Peyer's patch (tissue), 4 donors: ENCODE data around the gene PITRM1. TPM values are rescaled to one million over a fixed set of nuclear protein-coding genes. Genes with fewer than 3 reads are reported as not detected.

Experiments
- DNase-seq, 3 donors: peaks; one replicate each; pipeline ENCODE4 v3.0.0-alpha.2; 2017 to 2019
- H3K27ac ChIP-seq, 4 donors: fragments of 200-600 bp; sonication (generic); one replicate each; pipeline ENCODE4 v1.5.1; 2016 to 2019
- H3K27me3 ChIP-seq, 2 donors: fragments of 200-600 bp; sonication (generic); one replicate each; pipeline ENCODE4 v1.5.1; 2019
- H3K36me3 ChIP-seq, 3 donors: fragments of 200-600 bp; sonication (generic); one replicate each; pipeline ENCODE4 v1.5.1; 2016 to 2019
- H3K4me1 ChIP-seq, 4 donors: fragments of 200-600 bp; sonication (generic); one replicate each; pipeline ENCODE4 v1.5.1; 2016 to 2019
- H3K4me3 ChIP-seq, 4 donors: fragments of 200-600 bp; sonication (generic); 1 replicate in 3 of 4; 2 replicates in 1 of 4; pipeline ENCODE4 v1.5.1; 2016 to 2019; ENCODE audit warnings: mild to moderate bottlenecking in 1 of 4
- H3K9me3 ChIP-seq, 4 donors: fragments of 200-600 bp; sonication (generic); one replicate each; pipeline ENCODE4 v1.5.1; 2016 to 2019; ENCODE audit warnings: mild to moderate bottlenecking in 1 of 4
- POLR2A ChIP-seq, 2 donors: fragments of 450-650 bp; IDR thresholded peaks; one replicate each; pipeline ENCODE4 v1.5.1; 2017; ENCODE audit warnings: antibody characterized with exemption in 2 of 2, mild to moderate bottlenecking in 2 of 2, moderate library complexity in 2 of 2
- total RNA-seq, 4 donors: library from RNA; depleted of rRNA; stranded (reverse); fragments of >200 nt; gene quantifications; one replicate each; pipeline ENCODE4 v1.1.0, GENCODE V29; 2016
- TF ChIP-seq, protein P1 (sequence below), 6 experiments: fragments of 450-650 bp in 4 of 6; fragments of 200-600 bp in 2 of 6; sonication (generic) in 1 of 6; IDR thresholded peaks; one replicate each; pipeline ENCODE4 v1.5.1; 2017 to 2019; ENCODE audit warnings: antibody characterized with exemption in 6 of 6, mild to moderate bottlenecking in 3 of 6, moderate library complexity in 1 of 6

Gene PITRM1
- total RNA-seq, 4 donors from 2014 or later: 54.5 to 71.3 (median 63.7) TPM

- Histone ChIP-seq H3K27ac (no peak overlapping the region), H3K9me3 (no peaks in the 10 kb centered on the region), H3K27me3 (no peaks in the 10 kb centered on the region), H3K4me3 (no peak overlapping the region), H3K4me1 (no peaks in the 10 kb centered on the region), H3K36me3 (peaks cover 0 to 72% (median 0%) of the 10 kb centered on the region in 3 donors)
- no peak for DNase-seq
- TF ChIP-seq, protein P1, sequence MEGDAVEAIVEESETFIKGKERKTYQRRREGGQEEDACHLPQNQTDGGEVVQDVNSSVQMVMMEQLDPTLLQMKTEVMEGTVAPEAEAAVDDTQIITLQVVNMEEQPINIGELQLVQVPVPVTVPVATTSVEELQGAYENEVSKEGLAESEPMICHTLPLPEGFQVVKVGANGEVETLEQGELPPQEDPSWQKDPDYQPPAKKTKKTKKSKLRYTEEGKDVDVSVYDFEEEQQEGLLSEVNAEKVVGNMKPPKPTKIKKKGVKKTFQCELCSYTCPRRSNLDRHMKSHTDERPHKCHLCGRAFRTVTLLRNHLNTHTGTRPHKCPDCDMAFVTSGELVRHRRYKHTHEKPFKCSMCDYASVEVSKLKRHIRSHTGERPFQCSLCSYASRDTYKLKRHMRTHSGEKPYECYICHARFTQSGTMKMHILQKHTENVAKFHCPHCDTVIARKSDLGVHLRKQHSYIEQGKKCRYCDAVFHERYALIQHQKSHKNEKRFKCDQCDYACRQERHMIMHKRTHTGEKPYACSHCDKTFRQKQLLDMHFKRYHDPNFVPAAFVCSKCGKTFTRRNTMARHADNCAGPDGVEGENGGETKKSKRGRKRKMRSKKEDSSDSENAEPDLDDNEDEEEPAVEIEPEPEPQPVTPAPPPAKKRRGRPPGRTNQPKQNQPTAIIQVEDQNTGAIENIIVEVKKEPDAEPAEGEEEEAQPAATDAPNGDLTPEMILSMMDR (IDR thresholded peaks at IDR 0.05): no peak
- TF ChIP-seq POLR2A (IDR thresholded peaks at IDR 0.05): no peak
Measured at GRCh38 chr10:3122034-3122433, 50.5 kb downstream of the PITRM1 start.

DNA sequence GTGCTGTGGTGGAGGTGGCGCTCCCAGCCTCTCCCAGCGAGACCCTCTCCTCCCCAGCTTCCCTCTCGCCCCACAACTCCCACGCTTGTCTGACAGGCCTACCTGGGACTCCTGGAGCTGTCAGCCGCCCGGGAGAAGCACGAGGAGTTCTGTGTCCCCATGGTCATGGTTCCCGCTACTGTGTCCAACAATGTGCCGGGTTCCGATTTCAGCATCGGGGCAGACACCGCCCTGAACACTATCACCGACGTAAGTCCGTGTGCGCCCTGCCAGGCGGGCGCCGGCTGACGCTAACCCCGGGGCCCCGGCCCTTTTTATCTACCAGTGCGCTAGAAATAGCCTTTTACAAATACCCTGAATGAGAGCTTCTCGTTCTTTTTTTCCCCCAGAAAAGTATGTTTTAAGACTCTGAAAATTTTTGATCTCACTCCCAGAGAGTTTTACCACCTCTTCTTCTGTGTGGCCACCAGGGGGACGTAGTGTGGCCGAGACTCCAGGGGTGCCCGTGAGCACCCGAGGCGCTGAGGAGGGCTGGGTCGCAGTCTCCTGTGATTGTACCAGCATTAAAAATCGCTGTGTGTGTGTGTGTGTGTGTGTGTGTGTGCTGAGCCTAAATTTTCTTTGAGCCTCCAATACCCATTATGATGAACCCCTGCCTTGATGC, 52.7 kb downstream of the PITRM1 start:
- Histone ChIP-seq H3K9me3 (no peaks in the 10 kb centered on the region), H3K27ac (no peak overlapping the region), H3K4me1 (no peaks in the 10 kb centered on the region), H3K4me3 (no peak overlapping the region), H3K36me3 (peaks cover 0 to 75% (median 0%) of the 10 kb centered on the region in 3 donors), H3K27me3 (no peaks in the 10 kb centered on the region)
- TF ChIP-seq, protein P1 (IDR thresholded peaks at IDR 0.05): no peak
- TF ChIP-seq POLR2A (IDR thresholded peaks at IDR 0.05): no peak
- DNase-seq: no peak

DNA sequence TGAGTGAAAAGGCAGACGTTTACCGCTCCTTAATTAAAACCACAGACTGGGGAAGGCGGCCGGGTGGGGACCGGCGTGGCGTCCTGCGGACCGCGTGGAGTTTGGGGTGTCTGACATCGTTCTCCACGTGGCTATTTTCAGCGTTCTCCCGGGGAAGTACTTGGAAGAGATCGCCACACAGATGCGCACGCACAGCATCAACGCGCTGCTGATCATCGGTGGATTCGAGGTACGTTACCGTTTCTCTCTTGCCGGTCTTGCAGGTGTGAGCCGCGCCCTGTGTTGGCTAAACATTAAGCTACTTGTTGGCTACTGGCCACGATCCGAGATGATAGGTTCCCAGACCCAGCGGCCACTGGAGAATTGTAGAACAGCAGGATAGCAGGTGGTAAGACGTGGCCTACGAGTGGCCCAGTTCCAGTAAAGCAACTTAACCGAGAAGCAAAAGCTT, 53.9 kb downstream of the PITRM1 start:
- H3K4me1 ChIP-seq: no peaks in the 10 kb centered on the region
- H3K9me3 ChIP-seq: no peaks in the 10 kb centered on the region
- H3K27me3 ChIP-seq: no peaks in the 10 kb centered on the region
- H3K4me3 ChIP-seq: no peak overlapping the region
- H3K27ac ChIP-seq: no peak overlapping the region
- TF ChIP-seq POLR2A (IDR thresholded peaks at IDR 0.05): no peak
- TF ChIP-seq, protein P1 (IDR thresholded peaks at IDR 0.05): no peak
- no peak for DNase-seq
- peaks cover 0 to 78% (median 0%) of the 10 kb centered on the region in 3 donors for H3K36me3 ChIP-seq

DNA sequence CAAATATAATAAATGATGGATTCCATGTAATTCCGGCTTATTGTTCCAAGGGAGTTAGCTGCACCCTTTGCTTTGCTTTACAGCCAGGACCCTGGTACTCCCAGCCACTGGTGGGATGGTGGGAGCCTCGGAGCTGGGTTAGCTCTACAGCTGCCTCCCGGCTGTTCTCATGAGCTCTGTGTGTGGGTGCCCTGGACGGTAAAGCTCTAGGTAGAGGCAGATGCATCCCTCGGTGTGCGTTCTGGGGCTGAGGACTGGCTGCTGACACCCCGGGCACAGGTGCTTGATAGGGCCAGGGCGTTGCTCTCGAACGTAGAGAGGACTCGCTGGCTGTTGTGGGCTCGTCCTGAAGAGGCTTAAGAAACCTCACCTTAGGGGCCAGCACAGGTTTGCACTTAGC, 55.1 kb downstream of the PITRM1 start:
- no peaks in the 10 kb centered on the region for H3K9me3 ChIP-seq
- no peak overlapping the region for H3K4me3 ChIP-seq
- H3K27ac ChIP-seq: no peak overlapping the region
- TF ChIP-seq, protein P1 (IDR thresholded peaks at IDR 0.05): no peak
- TF ChIP-seq POLR2A (IDR thresholded peaks at IDR 0.05): no peak
- H3K36me3 ChIP-seq: peaks cover 0 to 78% (median 0%) of the 10 kb centered on the region in 3 donors
- H3K27me3 ChIP-seq: no peaks in the 10 kb centered on the region
- DNase-seq: no peak
- no peaks in the 10 kb centered on the region for H3K4me1 ChIP-seq

DNA sequence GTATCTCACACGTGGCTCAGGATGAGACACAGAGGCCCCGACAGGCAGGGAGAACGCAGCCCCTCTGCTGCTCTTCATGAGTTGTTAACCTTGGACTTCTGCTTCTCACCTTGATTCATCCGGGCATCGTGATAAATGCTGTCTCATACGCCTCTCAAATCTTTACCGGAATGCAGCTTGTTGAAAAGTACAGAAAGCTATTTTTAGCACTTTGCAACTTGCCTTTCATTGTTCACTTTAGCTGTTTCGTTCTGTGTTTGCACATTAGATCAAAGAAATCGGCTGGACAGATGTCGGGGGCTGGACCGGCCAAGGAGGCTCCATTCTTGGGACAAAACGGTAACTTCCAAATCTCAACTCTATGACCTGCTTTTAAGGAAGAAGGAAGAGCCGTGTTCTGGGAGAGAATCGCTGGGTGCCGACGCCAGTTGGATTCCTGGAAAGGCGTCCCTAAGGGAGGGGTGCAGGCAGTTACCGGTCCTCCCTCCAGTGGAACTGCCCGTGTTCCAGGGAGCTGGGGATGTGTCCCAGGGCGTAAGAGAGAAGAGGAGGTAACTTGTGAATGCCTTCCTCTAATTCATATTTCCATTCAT, 56.0 kb downstream of the PITRM1 start:
- TF ChIP-seq, protein P1 (IDR thresholded peaks at IDR 0.05): no peak
- TF ChIP-seq POLR2A (IDR thresholded peaks at IDR 0.05): no peak
- H3K9me3 ChIP-seq: no peaks in the 10 kb centered on the region
- DNase-seq: no peak
- H3K4me1 ChIP-seq: no peaks in the 10 kb centered on the region
- H3K36me3 ChIP-seq: peaks cover 0 to 79% (median 0%) of the 10 kb centered on the region in 3 donors
- no peak overlapping the region for H3K4me3 ChIP-seq
- H3K27me3 ChIP-seq: no peaks in the 10 kb centered on the region
- no peak overlapping the region for H3K27ac ChIP-seq
